ENCODE data around the gene CABYR. TPM values are rescaled to one million over a fixed set of nuclear protein-coding genes. Genes with fewer than 3 reads are reported as not detected.

The CABYR gene
- total and polyA plus RNA-seq, 7 donors, result 0.04 to 1.2 (median 0.21) TPM; not detected in 4

DNA sequence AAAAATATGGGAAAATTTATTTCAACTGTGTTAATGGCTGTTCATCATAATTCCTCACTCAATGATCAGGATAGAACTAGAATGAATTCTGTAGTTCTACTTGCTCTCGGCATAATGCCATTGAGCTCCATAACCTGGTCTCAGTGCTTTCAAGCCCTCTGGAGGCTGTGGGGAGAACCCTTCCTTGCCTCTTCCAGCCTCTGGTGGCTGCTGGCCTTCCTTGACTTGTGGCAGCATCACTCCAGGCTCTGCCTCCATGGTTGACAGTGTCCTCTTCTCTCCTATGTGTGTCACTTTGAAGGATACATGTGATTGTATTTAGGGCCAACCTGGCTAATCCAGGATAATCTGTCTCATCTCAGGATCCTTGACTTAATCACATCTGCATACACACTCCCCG is 26.9 kb upstream of the CABYR start:
- WGBS, 3 donors, result 93 to 95% (median 94%) methylated on average over 2 of the region's 2 CpGs
- DNase-seq (no peak), ATAC-seq (no peak)
- TF ChIP-seq CTCF (IDR thresholded peaks at IDR 0.05), result no peak
- intact Hi-C loops (cut with DNase I), result no loop called here
- H3K36me3 ChIP-seq (ENCODE audit: insufficient read depth in 1 of 2, low read depth in 1 of 2), result no peaks in the 10 kb centered on the region
- no peaks in the 10 kb centered on the region for H3K27me3 ChIP-seq (ENCODE audit: insufficient read depth in 3 of 3, low read length in 2 of 3)
- H3K27ac ChIP-seq, result no peak overlapping the region
- H3K4me1 ChIP-seq, result no peaks in the 10 kb centered on the region
- no peak overlapping the region for H3K4me3 ChIP-seq
- no peaks in the 10 kb centered on the region for H3K9me3 ChIP-seq

GRCh38 chr18:24112464-24112863 is 26.4 kb upstream of the CABYR start:
- intact Hi-C loops (cut with DNase I), result no loop called here
- ATAC-seq, result no peak

DNA sequence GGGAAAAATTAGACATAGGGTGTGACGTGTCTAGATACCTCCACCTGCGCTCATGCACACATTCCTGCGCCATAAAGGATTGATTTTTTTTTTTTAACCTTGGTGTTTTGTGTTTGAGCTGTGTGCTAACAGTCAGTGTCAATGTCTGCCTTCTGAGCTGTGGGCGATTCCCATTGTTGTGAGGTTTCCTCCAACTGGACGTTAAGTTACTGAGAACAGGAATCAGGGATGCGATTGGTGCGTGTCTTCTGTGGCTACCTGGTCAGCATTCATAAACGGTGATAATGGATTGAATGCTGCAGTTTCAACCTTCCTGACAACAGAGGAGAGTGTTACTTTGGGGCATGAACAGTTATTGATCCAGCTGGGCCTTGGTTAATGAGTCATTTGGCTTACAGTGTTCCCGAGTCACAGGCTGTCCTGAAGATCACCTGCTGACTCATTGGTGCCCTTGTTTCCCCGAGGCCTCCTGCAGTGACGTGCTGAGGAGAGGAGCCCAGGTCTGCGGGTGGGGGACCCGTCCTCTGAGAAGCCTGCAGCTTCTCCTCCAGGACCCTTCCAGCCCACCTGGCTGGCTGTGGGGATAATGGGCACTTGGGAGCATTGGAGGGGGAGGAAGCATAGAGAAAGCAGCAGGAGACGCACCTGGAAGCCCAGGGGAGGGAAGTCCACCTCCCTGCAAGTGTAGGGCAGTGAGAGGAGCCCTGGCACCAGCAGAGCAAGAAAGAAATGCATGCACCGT is 25.8 kb upstream of the CABYR start:
- Histone ChIP-seq H3K36me3 (ENCODE audit: insufficient read depth in 1 of 2, low read depth in 1 of 2) (no peaks in the 10 kb centered on the region), H3K4me1 (no peaks in the 10 kb centered on the region), H3K27me3 (ENCODE audit: insufficient read depth in 3 of 3, low read length in 2 of 3) (no peaks in the 10 kb centered on the region), H3K9me3 (no peaks in the 10 kb centered on the region), H3K27ac (no peak overlapping the region), H3K4me3 (no peak overlapping the region)
- intact Hi-C loops (cut with DNase I), result no loop called here
- ATAC-seq (no peak), DNase-seq (no peak)
- no peak for TF ChIP-seq CTCF (IDR thresholded peaks at IDR 0.05)
- WGBS, 3 donors, result 84 to 86% (median 85%) methylated on average over 15 of the region's 15 CpGs

More at GRCh38 chr18:24112464-24112863, 26.4 kb upstream of the CABYR start:
- Histone ChIP-seq H3K27me3 (ENCODE audit: insufficient read depth in 3 of 3, low read length in 2 of 3) (no peaks in the 10 kb centered on the region), H3K36me3 (ENCODE audit: insufficient read depth in 1 of 2, low read depth in 1 of 2) (no peaks in the 10 kb centered on the region), H3K4me1 (no peaks in the 10 kb centered on the region), H3K27ac (no peak overlapping the region), H3K4me3 (no peak overlapping the region), H3K9me3 (no peaks in the 10 kb centered on the region)
- WGBS, 3 donors, result 89 to 90% (median 90%) methylated on average over 4 of the region's 4 CpGs
- no peak for TF ChIP-seq CTCF (IDR thresholded peaks at IDR 0.05)
- no peak for DNase-seq

DNA sequence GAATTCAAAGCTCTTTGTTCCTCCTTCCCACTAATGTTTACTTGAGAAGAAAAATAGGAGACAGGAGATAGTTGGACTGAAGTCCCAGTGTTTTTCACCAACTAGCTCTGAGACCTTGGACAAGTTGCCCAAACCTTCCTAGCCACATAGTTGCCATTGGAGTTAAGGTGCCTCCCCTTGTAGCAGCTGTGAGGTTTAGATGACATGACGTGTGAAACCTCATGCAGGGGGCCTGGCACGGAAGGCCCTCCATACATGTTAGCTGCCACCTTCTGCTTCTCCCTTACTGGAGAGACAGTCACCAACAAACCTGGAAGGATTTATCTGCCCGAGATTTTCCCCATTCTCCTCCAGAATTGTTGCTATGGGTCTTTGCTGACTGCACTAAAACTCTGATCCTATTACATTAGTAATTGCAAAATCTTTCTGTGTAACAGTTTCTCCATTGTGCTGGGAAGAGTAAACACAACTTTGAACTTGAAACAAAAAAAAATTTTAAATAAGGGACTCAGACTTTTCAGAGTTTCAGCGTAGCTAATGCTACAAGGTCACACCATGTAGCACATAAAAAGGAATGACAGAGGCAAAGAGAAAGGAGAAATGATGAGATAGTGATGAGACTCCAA is 23.8 kb upstream of the CABYR start:
- DNase-seq (no peak), ATAC-seq (no peak)
- intact Hi-C loops (cut with DNase I), result no loop called here
- H3K27me3 ChIP-seq (ENCODE audit: insufficient read depth in 3 of 3, low read length in 2 of 3), result no peaks in the 10 kb centered on the region
- 67 to 77% (median 70%) methylated on average over 4 of the region's 4 CpGs for WGBS, 3 donors
- H3K27ac ChIP-seq, result no peak overlapping the region
- no peaks in the 10 kb centered on the region for H3K9me3 ChIP-seq
- no peaks in the 10 kb centered on the region for H3K36me3 ChIP-seq (ENCODE audit: insufficient read depth in 1 of 2, low read depth in 1 of 2)
- no peaks in the 10 kb centered on the region for H3K4me1 ChIP-seq
- H3K4me3 ChIP-seq, result no peak overlapping the region
- no peak for TF ChIP-seq CTCF (IDR thresholded peaks at IDR 0.05)
